SK-MEL-5 (cell line): Measurements from ENCODE around the gene ZXDC. TPM values are rescaled to one million over a fixed set of nuclear protein-coding genes. Genes with fewer than 3 reads are reported as not detected.

ENCODE experiments used
- DNase-seq: peaks from one replicate; pipeline ENCODE4 v3.0.0-alpha.2; 2016; ENCODE audit warnings: low read depth, low spot score
- in situ Hi-C: cut with HindIII; loops from 2 replicates; pipeline ENCODE4 v1.10.0; 2016; ENCODE audit warnings: low sequenced_read_pairs, high pct_unique_total_duplicates, low pct_unique_long_range_greater_than_20kb
- total RNA-seq: library from RNA; depleted of rRNA; stranded (reverse); fragments of >200 nt; shearing (Covaris generic); gene quantifications from 2 replicates; pipeline ENCODE4 v1.2.3, GENCODE V29; 2014

The ZXDC gene
- total RNA-seq, 1 experiment from 2014 or later, result 19.0 TPM

DNA sequence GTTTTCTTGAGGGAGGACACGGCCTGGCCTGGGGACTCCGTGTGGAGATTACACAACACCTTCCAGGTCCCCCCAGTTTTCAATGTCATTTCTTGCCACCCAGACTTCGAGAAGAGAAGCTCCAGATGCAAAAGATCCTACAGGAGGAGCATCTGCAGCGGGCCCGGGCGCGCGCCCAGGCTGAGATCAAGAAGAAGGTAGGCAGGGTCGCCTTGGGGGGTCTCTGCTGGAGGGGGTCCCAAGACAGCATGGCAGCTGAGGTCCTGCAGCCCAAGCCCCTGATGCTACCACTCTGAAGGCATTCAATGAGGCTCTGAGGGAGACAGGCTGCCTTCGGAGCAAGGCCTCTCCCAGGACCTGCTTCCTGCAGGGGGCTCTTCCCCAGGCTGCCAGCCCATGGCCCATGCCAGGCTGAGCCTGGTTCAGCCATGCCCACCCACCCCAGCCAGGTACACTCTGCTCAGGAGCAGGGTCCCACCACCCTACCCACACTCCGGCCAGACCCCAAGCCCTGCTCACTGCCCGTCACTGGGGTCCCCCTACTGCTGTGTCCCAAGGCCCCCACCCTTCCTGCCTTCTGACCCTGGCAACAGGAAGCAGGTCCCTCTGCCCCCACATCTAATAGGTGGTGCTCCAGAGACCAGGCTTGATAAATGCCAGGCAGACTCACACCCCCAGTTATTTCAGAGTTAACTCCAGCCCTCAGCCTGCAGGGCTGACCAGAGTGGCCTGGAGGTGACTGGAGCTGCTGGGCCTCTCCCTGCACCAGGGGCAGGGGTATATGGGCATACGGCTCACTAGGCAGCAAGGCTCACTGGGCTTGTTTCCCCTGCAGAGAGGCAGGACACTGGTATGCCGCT is 40.0 kb downstream of the ZXDC start:
- no peak for DNase-seq
- in situ Hi-C loops, result no loop called here

DNA sequence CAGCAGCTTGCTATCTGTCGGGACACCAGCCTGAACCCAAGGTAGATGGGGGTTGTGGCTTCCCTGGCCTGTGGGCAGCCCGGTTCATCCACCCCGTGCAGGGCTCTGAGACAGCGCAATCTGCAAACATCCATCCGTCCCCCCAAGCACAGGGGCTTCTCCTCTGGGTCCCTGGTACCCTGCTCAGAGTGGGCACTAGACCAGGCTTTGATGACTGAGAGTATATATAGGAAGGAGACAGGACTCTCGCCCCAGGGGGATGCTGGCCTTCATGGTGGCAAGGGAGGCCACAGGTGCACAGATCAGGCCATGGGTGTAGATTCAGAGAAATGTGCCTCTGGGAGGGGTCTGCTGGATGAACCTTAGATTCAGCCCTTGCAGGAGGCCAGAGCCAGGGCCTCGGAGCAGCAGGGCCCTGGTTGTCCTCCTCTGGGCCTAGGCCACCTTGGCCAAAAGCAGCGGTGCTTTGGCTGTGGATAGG is 40.7 kb downstream of the ZXDC start:
- in situ Hi-C loops, result no loop called here
- no peak for DNase-seq

DNA sequence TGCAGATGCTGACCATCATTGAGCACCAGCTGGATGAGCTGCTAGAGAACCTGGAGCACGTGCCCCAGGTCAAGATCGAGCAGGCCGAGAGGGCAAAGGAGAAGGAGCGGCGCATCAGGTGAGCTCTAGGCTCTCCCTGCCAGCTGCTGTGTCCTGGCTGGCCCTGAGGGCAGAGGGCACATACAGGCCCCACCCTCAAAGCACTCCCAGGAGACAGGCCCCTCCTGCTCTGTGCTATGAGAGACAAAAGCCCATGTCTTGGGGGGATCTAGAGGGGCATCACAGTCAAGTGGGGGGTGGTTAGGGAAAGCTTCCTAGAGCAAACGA is 41.5 kb downstream of the ZXDC start:
- in situ Hi-C loops, result no loop called here
- DNase-seq, result no peak

DNA sequence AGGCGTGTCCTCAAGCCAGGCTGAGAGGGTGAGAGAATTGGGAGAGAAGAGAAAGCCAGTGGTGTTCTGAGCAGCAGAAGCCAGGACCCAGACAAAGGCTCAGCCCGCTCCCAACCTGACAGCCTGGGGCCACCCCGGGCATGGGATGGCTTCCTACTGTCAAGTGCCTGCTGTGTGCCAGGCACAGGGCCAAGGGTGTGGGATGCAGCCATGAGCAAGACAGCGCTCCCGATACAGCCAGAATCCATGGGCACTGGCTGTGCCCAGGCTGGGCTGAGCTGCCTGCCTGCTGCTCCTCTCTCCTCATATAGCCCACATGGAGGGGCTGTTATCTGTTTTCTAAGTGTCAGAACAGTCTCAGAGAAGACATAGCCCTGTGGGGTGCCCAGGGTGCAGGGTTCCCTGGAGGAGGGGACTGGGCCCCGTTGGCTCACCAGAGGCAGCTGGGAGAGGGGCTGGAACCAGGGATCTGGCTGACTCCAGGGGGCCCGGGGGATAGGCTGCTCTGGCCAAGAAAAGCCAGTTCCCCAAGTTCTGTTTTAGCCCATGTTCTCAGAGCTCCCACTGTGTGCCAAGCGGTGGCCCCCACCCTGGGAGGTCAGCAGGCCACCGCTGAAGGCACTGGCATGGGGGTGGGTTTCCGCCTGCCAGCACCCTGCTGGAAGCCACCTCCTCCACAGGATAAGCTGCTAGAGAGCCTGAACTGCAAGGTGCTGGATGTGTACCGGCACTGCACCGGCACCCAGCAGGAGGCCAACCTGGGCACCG is 42.0 kb downstream of the ZXDC start:
- no peak for DNase-seq
- in situ Hi-C loops, result no loop called here

DNA sequence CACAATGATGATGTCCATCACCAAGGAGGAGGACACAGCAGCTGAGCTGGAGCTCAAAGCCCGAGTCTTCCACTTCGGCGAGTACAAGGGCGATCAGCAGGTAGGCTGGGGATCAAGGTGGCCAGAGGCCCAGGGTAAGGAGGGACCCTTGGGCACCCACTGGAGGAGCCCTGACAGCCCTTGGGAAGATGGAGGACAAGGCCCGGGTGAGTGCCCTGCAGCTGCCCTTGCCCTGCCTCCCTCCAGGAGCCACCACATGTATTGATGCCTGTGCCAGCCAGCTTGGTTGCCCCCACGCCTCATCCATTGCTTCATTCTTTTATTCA is 42.6 kb downstream of the ZXDC start:
- in situ Hi-C loops, result no loop called here
- no peak for DNase-seq

DNA sequence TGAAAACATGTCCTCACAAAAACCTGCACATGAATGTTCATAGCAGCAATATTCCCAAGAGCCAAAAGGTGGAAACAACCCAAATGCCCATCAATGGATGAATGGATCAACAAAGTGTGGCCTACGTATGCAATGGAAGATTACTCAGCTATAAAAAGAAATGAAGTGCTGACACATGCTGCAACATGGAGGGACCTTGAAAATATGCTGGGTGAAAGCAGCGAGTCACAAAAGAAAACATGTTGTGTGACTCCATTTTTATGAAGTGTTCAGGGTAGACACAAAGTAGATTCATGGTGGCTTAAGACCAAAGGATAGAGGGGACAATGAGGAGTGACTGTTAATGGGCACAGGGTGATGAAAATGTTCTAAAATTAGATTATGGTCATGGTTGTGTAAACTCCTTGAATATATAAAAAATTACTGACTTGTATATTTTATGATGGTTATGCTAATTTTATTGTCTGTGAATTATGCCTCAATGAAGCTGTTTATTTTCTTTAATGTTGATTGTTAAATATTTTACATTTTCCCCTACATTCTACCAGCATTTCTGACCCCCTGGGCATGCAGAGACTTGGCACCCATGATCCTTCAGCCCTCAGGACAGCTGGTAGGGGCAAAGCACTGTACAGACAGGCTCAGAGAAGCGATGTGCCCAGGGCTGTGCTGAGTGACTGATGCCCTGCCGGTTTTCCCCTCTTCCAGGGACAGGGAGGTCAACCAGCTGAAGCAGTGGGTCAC is 43.2 kb downstream of the ZXDC start:
- no peak for DNase-seq
- in situ Hi-C loops, result no loop called here

DNA sequence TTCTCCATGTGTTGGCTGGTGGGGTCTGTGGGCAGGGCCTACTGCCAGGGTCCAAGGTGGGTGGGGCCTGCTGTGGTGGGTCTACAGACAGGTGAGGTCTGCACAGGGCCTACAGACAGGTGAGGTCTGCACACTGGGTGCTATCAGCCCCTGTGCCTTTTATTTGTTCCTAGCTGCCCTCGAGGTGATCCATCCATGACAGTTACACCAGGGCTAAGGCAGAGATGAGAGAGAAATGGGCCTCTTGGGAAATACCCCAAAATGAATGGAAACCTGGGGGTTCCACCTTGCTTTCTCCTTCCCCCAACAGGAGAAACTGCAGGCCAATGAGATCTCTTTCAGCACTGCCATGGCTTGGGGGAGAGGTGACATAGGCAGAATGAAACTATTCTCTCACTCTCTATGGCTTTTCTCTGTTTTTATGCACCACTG is 44.6 kb downstream of the ZXDC start:
- DNase-seq, result no peak
- in situ Hi-C loops, result no loop called here

DNA sequence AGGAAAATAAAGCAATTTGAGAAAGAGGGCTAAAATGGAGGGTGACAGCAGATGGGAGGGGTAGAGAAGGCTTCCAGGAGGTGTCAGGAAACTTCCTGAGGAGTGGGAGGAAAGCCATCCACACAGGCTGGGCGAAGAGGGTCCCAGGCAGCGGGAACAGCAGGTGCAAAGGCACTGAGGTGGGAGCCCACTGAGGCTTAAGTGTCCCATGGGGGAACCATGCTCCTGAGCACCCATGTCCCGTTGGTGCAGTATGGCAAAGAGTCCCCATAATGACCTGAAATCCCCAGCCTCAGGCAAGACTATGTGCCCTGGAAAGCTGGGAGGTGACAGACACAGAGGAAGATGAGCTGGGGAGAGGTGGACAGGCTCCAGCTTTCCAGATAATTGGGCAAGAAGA is 50.9 kb downstream of the ZXDC start:
- in situ Hi-C loops, result no loop called here
- no peak for DNase-seq

DNA sequence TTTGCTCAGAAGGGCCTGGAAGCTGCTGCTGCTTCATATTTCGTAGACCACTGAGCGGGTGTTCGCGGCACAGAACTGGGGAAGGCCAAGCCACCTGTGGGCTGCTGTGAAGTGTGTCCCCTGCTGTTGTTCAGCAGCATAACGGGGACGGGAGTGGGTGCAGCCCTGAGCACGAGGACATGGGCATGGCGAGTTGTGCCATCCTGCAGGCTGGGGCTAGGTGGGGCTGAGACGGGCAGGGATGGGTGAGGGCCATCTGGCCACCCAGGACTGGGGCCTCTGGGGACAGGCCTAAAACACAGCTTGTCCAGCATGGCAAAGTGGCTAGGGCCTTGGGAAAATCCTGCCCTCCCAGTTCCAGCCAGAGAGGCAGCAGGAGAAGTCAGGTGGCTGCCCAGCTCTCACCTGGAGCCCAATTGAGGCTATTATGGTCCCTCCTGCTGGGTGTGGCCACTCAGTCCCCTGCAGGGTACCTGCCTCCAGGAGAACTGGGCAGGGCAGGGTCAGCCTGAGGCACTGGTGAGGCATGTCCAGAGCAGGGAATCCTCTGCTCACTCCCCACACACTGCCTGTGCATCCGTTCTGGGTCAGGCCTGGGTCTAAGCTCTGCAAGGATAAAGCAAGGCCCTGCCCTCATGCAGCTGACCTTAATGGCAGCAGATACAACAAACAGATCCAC is 51.5 kb downstream of the ZXDC start:
- in situ Hi-C loops, result no loop called here

DNA sequence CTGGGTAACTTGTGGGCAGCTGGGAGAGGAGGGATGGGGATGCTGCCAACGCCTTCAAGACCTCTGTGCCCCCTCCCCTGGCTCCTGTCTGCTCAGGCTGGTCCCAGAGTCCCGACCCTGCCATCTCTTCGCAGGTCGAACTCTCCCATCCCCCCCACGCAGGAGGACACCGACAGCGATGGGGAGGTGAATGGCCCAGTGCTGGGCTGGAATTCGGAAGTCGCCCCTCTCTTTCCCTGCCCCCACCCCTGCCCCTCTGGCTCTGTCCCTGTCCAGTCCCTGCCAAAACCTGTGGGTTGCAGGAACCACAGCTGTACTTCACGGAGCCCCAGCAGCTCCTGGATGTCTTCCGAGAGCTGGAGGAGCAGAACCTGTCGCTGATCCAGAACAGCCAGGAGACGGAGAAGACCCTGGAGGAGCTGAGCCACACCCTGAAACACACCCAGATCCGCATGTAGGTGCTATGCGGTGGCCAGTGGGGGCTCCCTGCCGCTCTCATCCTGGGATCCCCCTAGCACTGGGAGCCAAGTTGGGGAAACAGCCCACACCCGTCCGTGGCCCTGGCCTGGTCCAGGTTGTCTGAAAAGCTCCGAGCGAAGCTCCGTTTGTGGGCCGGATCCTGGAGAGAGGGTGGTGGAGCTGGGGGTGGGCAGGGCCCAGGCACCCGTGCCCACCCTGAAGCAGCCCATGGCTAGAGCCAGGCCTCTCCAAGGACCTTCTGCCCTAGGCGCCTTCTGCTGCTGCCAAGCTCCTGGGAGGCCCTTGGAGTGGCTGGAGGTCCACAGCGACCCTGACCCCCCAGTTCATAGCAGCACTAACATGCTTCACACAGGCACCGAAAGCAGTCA is 52.3 kb downstream of the ZXDC start:
- DNase-seq, result no peak
- in situ Hi-C loops, result no loop called here

More for the DNA sequence above, 51.5 kb downstream of the ZXDC start:
- no peak for DNase-seq

DNA sequence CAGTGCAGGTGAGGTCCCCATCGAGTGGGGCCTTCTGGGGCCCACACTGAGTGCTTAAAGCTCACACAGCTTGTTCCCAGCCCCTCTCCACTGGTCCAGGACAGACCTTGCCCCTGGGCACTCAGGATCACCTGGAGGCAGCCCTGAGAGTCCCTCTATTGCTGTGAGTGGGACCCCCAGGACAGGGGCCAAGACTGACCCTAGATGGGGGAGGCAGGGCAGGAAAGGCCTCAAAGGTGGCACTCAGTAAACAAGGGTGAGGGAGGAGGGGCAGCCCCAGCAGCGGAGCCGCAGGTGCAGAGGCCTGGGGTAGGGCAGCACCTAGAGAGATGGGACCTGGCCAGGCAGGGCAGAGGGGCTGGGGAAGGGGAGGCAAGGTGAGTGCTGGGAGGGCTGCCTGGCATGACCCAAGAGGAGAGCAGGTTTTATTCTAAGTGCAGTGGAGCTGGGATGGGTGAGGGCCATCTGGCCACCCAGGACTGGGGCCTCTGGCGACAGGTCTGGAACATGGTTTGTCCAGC is 53.1 kb downstream of the ZXDC start:
- DNase-seq, result no peak
- in situ Hi-C loops, result no loop called here

DNA sequence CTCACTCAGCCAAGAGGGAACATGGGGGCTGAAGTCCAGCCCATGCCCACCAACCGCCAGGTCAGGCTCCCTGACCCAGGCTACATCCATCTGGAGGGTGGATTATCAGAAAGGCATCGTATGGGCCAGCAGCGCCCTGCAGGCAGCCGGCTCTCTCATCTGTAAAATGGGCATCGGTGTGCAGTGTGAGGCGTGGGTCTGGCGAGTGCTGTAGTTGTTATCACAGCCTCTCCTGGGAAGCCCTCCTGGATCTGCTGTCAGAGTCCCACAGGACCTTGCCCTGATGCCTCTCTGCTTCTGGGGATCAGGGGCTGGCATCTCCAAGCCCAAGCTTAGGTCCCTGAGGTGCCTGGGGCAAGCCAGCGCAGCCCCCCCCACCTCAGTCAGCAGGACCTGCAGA is 53.6 kb downstream of the ZXDC start:
- in situ Hi-C loops, result no loop called here
- no peak for DNase-seq

DNA sequence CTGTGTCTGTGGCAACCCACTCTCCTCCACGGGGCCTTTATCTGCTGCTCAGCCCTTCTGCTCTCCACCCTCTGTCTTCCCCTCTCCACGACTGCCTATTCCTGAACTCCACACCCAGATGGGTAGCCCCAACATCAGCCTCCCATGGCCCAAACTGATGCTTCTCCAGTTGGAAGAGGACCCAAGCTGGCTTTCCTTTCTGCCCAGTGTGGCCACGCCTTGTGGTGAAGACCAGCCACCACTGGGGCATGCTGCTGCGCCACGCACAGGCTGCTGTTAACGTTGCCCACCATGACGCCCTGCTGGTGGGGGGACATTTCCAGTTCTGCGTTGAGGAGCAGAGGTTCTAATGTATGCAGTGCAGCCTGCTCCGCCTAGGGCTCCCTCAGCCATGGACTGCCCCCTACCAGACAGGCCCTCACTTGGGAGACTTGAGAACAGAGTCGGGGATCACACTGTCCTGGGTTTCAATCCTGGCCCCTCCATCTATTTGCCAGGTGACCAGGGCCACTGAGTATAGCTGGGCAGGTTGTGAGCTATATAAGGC is 54.0 kb downstream of the ZXDC start:
- no peak for DNase-seq
- in situ Hi-C loops, result no loop called here

DNA sequence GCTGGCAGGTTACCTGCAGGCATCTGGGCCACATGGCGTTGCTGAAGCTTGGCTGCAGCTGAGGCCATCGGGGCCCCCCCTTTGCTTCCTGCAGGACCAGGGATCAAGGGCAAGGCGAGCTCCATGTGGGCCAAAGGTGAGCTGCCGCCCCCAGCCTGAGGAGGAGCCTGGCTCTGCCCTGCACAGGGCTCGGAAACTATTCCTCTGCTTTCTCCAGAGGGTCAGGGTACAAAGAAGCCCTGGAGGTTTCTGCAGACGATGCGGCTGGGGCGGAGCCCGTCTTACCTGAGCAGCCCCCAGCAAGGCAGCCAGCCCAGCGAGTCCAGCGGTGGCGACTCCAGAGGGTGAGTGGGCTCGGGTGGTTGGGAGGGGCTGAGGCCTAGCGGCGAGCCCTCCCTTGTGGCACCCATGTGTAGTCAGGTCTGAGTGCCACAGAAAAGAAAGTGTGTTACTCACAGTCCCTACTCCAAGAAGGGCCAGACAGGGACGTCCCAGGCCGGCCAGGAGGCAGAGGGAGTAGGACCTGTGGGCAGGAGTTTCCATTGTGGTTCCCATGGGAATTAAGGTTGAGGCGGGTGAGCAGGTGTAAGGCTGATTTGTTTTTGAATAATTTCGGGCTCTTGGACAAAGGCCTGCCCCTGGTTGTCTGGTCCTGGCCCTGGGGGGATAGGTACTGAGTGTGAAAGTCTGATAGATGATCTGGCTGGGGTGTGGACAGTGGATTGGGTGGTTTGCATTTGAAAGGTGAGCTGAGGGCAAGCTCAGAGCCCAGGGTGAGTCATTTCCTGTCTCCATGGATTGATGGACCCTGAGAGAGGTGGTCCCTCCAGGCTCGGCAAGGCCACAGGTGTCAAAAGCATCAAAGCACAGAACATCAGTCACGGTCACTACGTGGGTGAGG is 55.6 kb downstream of the ZXDC start:
- DNase-seq, result no peak
- in situ Hi-C loops, result no loop called here

DNA sequence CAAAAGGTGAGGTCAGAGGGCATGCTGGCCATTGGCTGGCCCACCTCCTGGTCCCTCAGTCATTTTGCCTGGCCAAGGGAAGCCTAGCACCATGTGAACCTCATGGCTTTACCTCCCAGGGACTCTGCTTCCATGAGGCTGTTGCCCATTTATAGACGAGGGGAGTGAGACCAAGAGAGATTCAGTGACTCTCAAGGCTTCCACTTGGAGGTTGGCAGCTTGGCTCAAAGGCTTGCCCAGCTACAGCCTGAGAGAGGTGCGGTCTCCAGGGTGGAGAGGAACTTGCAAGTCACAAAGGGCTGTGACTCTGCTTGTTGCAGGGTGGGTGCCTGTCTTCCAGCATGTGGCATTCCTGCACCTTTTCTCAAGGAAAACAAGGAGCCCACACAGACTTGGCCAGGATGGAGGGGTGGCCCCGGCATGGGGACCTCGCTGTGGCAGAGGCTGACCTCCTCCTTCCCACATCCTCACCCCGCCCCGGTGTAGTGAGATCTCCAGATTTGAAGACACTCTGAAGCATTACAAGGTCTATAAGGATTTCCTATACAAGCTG is 56.5 kb downstream of the ZXDC start:
- DNase-seq, result no peak
- in situ Hi-C loops, result no loop called here
